ENCODE measurements around the gene MAP3K1.

DNA sequence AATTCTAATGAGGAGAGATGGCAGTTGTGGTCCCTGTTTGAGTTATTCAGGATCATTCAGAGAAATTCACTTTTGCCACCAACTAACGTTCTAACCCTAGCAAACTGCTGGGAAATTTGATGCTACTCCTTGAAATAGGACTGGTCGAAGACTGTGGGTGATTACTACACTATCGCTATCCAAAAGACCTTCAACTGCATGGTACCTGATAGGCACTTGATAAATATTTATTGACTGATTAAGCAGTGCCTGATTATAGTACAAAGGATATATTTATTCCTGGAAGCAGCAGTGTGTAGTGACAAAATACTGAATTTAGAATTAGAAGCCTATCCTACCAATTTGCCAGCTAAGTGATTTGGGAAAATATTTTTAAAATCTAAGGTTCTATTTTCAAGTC is 14.1 kb upstream of the MAP3K1 start:
- TF ChIP-seq HNF4G (IDR thresholded peaks at IDR 0.05) = no peak
- TF ChIP-seq, protein P1, sequence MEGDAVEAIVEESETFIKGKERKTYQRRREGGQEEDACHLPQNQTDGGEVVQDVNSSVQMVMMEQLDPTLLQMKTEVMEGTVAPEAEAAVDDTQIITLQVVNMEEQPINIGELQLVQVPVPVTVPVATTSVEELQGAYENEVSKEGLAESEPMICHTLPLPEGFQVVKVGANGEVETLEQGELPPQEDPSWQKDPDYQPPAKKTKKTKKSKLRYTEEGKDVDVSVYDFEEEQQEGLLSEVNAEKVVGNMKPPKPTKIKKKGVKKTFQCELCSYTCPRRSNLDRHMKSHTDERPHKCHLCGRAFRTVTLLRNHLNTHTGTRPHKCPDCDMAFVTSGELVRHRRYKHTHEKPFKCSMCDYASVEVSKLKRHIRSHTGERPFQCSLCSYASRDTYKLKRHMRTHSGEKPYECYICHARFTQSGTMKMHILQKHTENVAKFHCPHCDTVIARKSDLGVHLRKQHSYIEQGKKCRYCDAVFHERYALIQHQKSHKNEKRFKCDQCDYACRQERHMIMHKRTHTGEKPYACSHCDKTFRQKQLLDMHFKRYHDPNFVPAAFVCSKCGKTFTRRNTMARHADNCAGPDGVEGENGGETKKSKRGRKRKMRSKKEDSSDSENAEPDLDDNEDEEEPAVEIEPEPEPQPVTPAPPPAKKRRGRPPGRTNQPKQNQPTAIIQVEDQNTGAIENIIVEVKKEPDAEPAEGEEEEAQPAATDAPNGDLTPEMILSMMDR (IDR thresholded peaks at IDR 0.05; ENCODE audit: low read depth, low read length, missing input control) = no peak
- TF ChIP-seq, protein P2, sequence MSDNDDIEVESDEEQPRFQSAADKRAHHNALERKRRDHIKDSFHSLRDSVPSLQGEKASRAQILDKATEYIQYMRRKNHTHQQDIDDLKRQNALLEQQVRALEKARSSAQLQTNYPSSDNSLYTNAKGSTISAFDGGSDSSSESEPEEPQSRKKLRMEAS (IDR thresholded peaks at IDR 0.05) = no peak
- TF ChIP-seq, protein P3, sequence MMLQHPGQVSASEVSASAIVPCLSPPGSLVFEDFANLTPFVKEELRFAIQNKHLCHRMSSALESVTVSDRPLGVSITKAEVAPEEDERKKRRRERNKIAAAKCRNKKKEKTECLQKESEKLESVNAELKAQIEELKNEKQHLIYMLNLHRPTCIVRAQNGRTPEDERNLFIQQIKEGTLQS (IDR thresholded peaks at IDR 0.05) = no peak
